Immature natural killer cell (primary cell): ENCODE results near the gene APOOL. TPM values are rescaled to one million over a fixed set of nuclear protein-coding genes. Genes with fewer than 3 reads are reported as not detected.
A peak's percentile ranks its signal among the peaks of the same experiment; 100 is the strongest.

Source experiments
- DNase-seq, 3 donors: peaks; one replicate each; pipeline ENCODE4 v3.0.0; 2022; ENCODE audit warnings: mixed read lengths in 1 of 3
- H3K27ac Mint-ChIP-seq, 6 donors: one replicate each; pipeline ENCODE4 v1.8.0; 2020; ENCODE audit warnings: mixed read lengths in 6 of 6, mild to moderate bottlenecking in 5 of 6, inconsistent platforms in 4 of 6, moderate library complexity in 3 of 6
- H3K27me3 Mint-ChIP-seq, 3 donors: one replicate each; pipeline ENCODE4 v1.8.0; 2020 to 2021; ENCODE audit warnings: low read depth in 3 of 3, mild to moderate bottlenecking in 3 of 3, mixed read lengths in 3 of 3, moderate library complexity in 3 of 3, inconsistent platforms in 1 of 3
- H3K36me3 Mint-ChIP-seq, 3 donors: one replicate each; pipeline ENCODE4 v1.8.0; 2020; ENCODE audit warnings: mixed read lengths in 3 of 3, inconsistent platforms in 2 of 3, mild to moderate bottlenecking in 2 of 3
- H3K4me1 Mint-ChIP-seq, 2 donors: one replicate each; pipeline ENCODE4 v1.8.0; 2020; ENCODE audit warnings: inconsistent platforms in 2 of 2, mild to moderate bottlenecking in 2 of 2, mixed read lengths in 2 of 2, moderate library complexity in 1 of 2
- H3K4me3 Mint-ChIP-seq, 5 donors: one replicate each; pipeline ENCODE4 v1.8.0; 2020; ENCODE audit warnings: mild to moderate bottlenecking in 5 of 5, mixed read lengths in 5 of 5, inconsistent platforms in 3 of 5, moderate library complexity in 3 of 5
- H3K9me3 Mint-ChIP-seq, 6 donors: one replicate each; pipeline ENCODE4 v1.8.0; 2020; ENCODE audit warnings: mild to moderate bottlenecking in 6 of 6, mixed read lengths in 6 of 6, inconsistent platforms in 4 of 6, moderate library complexity in 3 of 6
- polyA plus RNA-seq, 3 donors: library from polyadenylated mRNA; unstranded; fragments of 300-500 nt; fragmentation: Illumina TruSeq; gene quantifications; one replicate each; pipeline ENCODE4 v1.2.3, GENCODE V29; 2021

The APOOL gene
- polyA plus RNA-seq, 3 donors from 2014 or later = 0.74 to 4.8 (median 1.2) TPM

- H3K4me3 Mint-ChIP-seq = no peak overlapping the region
- H3K9me3 Mint-ChIP-seq = peaks cover 0 to 2% (median 0%) of the 10 kb centered on the region in 6 donors
- no peak overlapping the region for H3K27ac Mint-ChIP-seq
- no peaks in the 10 kb centered on the region for H3K4me1 Mint-ChIP-seq
- peak in 1 of 3 donors; percentile 10 for DNase-seq
- peaks cover 0 to 3% (median 2%) of the 10 kb centered on the region in 3 donors for H3K27me3 Mint-ChIP-seq
- H3K36me3 Mint-ChIP-seq = no peaks in the 10 kb centered on the region
These were observed 105.6 kb downstream of the APOOL start for GRCh38 chrX:85109235-85109634.

- no peaks in the 10 kb centered on the region for H3K36me3 Mint-ChIP-seq
- no peak overlapping the region for H3K27ac Mint-ChIP-seq
- H3K9me3 Mint-ChIP-seq = peaks cover 0 to 2% (median 0%) of the 10 kb centered on the region in 6 donors
- no peak for DNase-seq
- H3K4me1 Mint-ChIP-seq = no peaks in the 10 kb centered on the region
- peaks cover 0 to 6% (median 2%) of the 10 kb centered on the region in 3 donors for H3K27me3 Mint-ChIP-seq
- H3K4me3 Mint-ChIP-seq = no peak overlapping the region
These were observed 107.7 kb downstream of the APOOL start for GRCh38 chrX:85111347-85111746.

- H3K9me3 Mint-ChIP-seq = peaks cover 0 to 2% (median 0%) of the 10 kb centered on the region in 6 donors
- H3K36me3 Mint-ChIP-seq = no peaks in the 10 kb centered on the region
- H3K4me3 Mint-ChIP-seq = no peak overlapping the region
- no peak for DNase-seq
- no peaks in the 10 kb centered on the region for H3K4me1 Mint-ChIP-seq
- peaks cover 2 to 6% (median 2%) of the 10 kb centered on the region in 3 donors for H3K27me3 Mint-ChIP-seq
- H3K27ac Mint-ChIP-seq = no peak overlapping the region
These were observed 108.6 kb downstream of the APOOL start for GRCh38 chrX:85112293-85112692.

GRCh38 chrX:85113746-85114145 lies 110.1 kb downstream of the APOOL start:
- Mint-ChIP-seq H3K36me3 (no peaks in the 10 kb centered on the region), H3K4me3 (no peak overlapping the region), H3K9me3 (peaks cover 0 to 2% (median 0%) of the 10 kb centered on the region in 6 donors), H3K27ac (no peak overlapping the region), H3K27me3 (peaks cover 2 to 6% (median 4%) of the 10 kb centered on the region in 3 donors), H3K4me1 (no peaks in the 10 kb centered on the region)
- no peak for DNase-seq

- Mint-ChIP-seq H3K4me3 (no peak overlapping the region), H3K4me1 (no peaks in the 10 kb centered on the region), H3K36me3 (no peaks in the 10 kb centered on the region), H3K27me3 (peaks cover 2 to 6% (median 4%) of the 10 kb centered on the region in 3 donors), H3K9me3 (no peaks in the 10 kb centered on the region), H3K27ac (no peak overlapping the region)
- no peak for DNase-seq
These were observed 110.5 kb downstream of the APOOL start for GRCh38 chrX:85114171-85114570.

- no peaks in the 10 kb centered on the region for H3K36me3 Mint-ChIP-seq
- H3K4me1 Mint-ChIP-seq = no peaks in the 10 kb centered on the region
- no peak for DNase-seq
- no peak overlapping the region for H3K4me3 Mint-ChIP-seq
- peaks cover 2 to 6% (median 4%) of the 10 kb centered on the region in 3 donors for H3K27me3 Mint-ChIP-seq
- H3K9me3 Mint-ChIP-seq = no peaks in the 10 kb centered on the region
- no peak overlapping the region for H3K27ac Mint-ChIP-seq
These were observed 111.1 kb downstream of the APOOL start for GRCh38 chrX:85114776-85115175.

- Mint-ChIP-seq H3K36me3 (no peaks in the 10 kb centered on the region), H3K4me3 (no peak overlapping the region), H3K27ac (no peak overlapping the region), H3K27me3 (peaks cover 0 to 6% (median 6%) of the 10 kb centered on the region in 3 donors), H3K4me1 (no peaks in the 10 kb centered on the region), H3K9me3 (no peaks in the 10 kb centered on the region)
- no peak for DNase-seq
These were observed 111.6 kb downstream of the APOOL start for GRCh38 chrX:85115252-85115651.

GRCh38 chrX:85136409-85136808 lies 132.7 kb downstream of the APOOL start:
- H3K4me1 Mint-ChIP-seq = no peaks in the 10 kb centered on the region
- H3K9me3 Mint-ChIP-seq = peaks cover 0 to 3% (median under 1%) of the 10 kb centered on the region in 6 donors
- no peaks in the 10 kb centered on the region for H3K36me3 Mint-ChIP-seq
- DNase-seq = no peak
- no peak overlapping the region for H3K27ac Mint-ChIP-seq
- peaks cover 0 to 3% (median 0%) of the 10 kb centered on the region in 3 donors for H3K27me3 Mint-ChIP-seq
- no peak overlapping the region for H3K4me3 Mint-ChIP-seq

GRCh38 chrX:85139422-85139821 lies 135.7 kb downstream of the APOOL start:
- Mint-ChIP-seq H3K4me1 (no peaks in the 10 kb centered on the region), H3K27ac (no peak overlapping the region), H3K4me3 (no peak overlapping the region), H3K27me3 (no peaks in the 10 kb centered on the region), H3K9me3 (no peaks in the 10 kb centered on the region), H3K36me3 (no peaks in the 10 kb centered on the region)
- no peak for DNase-seq

GRCh38 chrX:85140964-85141363 lies 137.3 kb downstream of the APOOL start:
- Mint-ChIP-seq H3K27me3 (peaks cover 0 to 1% (median 0%) of the 10 kb centered on the region in 3 donors), H3K4me3 (no peak overlapping the region), H3K9me3 (no peaks in the 10 kb centered on the region), H3K4me1 (no peaks in the 10 kb centered on the region), H3K27ac (no peak overlapping the region), H3K36me3 (no peaks in the 10 kb centered on the region)
- DNase-seq = no peak

Other genes with a start within 250 kb of the APOOL start
- not detected for gene SATL1, start 239.9 kb downstream of the APOOL start, polyA plus RNA-seq
- gene ZNF711, start 240.1 kb downstream of the APOOL start, polyA plus RNA-seq = 1 to 10 TPM in 1 of 3 donors, under 1 TPM in 2; 0.61 to 5.8 (median 0.78) TPM